ENCODE data around the gene KCNJ4.

- no peak for TF ChIP-seq CTCF (IDR thresholded peaks at IDR 0.05)
- no peak for TF ChIP-seq ZFX (IDR thresholded peaks at IDR 0.05; ENCODE audit: borderline replicate concordance)
Observed at GRCh38 chr22:38432264-38432663, 22.7 kb downstream of the KCNJ4 start.
